Activated CD4-positive, CD25-positive, alpha-beta regulatory T cell treated with anti-CD3 and anti-CD28 coated beads, Interleukin-2, amount 50 U/mL, for 72 hours (primary cell): ENCODE data around the gene RFX7.

Experiments
- DNase-seq: peaks from one replicate; pipeline ENCODE4 v3.0.0; 2021

Gene RFX7

GRCh38 chr15:56244038-56244810 lies 545 bp upstream of the RFX7 start:
- DNase-seq: peak; percentile 30

GRCh38 chr15:56242576-56243162 lies 1.0 kb downstream of the RFX7 start:
- no peak for DNase-seq

DNA sequence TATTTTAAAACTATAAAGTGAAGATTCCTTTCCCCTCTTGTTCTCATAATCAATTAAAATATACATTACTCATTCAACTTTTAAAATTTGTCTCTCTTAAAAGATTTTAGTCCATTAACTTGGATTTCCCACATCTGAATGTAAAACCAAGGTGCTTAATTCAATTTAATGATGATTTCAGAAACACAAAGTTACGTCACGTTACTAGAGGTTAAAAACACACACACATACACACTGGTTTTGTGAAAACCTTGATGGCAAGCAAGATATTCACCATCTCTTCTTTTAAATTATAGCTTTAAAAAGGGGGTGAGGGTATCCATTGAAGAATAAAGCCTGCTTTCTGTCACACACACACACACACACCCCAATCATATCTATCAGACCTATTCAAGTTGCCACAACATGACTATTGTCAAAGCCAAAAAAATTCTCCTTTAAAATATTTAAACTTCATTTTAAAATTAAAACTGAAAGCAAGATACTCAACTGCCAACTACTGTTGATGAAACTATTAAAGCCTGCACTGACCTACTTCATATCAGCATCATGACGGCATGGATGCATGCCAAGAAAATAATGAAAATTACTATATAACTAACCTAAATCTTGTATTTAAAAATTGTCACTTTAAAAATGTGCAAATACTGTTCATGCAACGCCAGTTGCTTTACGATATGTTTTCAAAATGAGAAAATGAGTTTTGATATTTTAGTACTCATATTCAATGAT lies 2.1 kb downstream of the RFX7 start:
- no peak for DNase-seq

GRCh38 chr15:56240390-56240789 lies 3.3 kb downstream of the RFX7 start:
- no peak for DNase-seq

DNA sequence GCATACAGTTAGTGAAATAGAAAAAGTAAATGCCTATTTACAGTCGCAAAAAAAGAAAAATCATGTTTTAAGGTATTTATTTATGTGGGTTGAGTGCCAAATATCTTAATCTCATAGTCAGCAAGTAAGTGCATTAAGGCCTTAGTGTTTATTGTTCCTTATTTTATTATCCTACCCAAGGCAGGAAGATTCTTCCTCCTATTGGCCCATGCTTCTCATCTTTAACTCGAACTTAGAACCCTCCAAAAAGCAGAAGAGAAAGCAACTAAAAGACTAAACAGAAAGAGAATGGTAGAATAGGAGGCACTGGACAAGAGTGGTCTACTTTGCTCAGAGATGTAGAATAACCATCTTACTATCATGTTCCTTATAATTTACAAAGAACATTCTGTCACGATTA lies 7.5 kb downstream of the RFX7 start:
- DNase-seq: no peak

DNA sequence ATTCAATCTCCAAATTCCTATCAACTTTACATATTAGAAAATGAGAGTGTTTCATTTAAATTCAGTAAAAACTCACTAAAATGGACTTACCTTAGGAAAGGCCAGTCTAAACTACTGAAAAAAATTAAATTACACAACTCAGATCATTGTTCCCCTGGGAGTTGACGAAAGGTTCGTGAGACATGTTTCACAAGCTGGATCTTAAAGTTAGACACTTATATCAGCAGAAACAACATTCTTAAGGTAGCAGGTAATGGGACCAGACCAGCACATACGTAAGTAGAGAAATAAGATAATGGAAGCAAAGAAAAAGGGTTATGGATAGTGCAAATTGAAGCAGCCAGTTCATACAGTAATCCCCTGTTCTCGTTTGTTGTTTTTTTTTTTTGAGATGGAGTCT lies 8.9 kb downstream of the RFX7 start:
- no peak for DNase-seq

DNA sequence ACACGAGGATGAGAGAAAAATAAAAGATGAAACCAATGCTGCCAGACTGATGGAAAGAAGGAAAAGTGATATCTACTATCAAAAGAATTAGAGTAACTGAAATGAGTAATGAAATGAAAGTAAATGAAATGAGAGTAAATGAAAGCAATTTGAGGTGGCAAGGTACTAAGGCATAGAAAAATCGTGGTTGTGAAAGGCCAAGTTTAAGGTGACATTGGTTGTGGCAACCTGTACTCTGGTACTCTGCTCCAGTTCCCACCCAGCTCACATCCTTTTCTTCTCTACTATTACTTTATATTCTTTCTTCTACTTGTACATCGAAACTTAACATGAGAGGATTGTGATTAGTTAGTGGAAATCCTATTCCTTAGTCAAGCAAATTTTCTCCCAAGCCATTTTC lies 10.1 kb downstream of the RFX7 start:
- no peak for DNase-seq

- no peak for DNase-seq
These were observed 11.6 kb downstream of the RFX7 start for GRCh38 chr15:56232058-56232457.

DNA sequence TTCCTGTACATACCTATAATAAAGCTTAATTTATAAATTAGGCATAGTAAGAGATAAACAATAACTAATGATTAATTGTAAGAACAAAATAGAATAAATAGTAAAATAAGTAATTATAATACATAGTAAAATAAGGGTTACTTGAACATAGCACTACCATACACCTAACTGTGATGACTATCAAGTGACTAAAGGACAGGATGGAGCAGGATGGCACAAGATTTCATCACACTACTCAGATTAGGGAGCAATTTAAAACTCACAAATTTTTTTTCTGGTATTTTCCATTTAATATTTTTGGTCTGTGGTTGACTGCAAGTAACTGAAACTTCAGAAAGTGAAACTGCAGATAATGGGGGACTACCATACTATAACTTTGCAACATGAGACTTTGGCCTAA lies 14.8 kb downstream of the RFX7 start:
- DNase-seq: no peak

GRCh38 chr15:56228352-56228751 lies 15.3 kb downstream of the RFX7 start:
- DNase-seq: no peak

GRCh38 chr15:56227780-56228179 lies 15.9 kb downstream of the RFX7 start:
- DNase-seq: no peak

DNA sequence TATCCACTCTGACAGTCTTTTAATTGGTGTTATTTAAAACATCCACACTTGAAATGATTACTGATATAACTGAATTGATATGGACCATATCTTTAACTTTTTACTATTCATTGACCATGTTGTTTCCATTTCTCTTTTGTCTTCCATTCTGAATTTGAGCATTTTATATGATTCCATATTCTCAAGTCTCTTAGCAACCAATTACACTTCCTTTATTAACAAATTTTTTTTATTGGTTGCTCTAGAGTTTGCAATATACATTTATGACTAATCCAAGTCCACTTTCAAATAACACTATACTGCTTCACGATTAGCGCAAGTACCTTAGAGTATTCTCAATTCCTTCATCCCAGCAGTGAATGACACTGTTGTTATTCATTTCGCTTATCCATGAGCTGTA lies 16.4 kb downstream of the RFX7 start:
- DNase-seq: no peak

DNA sequence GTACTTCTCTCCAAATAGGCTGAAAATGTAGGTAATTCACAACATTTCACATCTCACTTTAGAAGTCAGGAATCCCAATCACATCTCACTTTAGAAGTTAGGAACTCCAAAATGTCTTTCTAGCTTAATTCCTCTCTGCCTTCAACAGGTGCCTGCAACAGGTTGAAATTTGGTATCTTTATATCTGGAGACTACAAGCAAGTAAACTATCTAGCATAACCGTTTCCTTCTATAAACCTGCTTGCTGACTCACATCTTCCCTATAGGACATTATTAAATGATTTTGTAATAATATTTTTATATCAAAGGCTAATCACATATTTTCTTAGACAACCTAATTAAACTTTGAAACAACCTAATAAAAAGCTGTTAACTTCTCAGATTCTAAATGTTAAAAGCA lies 18.2 kb downstream of the RFX7 start:
- DNase-seq: no peak

DNA sequence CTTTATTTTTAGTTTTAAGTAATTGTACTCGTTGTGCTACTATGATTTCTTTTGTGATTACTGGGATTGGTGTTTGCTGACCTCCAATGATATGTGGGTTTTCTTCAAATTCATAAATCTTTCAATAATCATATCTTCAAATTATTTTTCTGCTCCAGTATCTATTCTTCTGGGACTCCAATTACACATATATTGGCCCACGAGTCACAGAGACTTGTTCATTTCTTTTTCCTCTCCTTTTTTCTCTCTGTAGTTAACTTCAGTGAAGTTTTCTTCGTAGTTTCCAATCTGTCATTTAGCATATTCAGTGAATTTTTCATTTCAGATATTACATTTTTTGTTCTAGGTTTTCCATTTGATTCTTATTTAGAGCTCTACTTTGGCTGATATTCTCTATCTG lies 21.4 kb downstream of the RFX7 start:
- no peak for DNase-seq

DNA sequence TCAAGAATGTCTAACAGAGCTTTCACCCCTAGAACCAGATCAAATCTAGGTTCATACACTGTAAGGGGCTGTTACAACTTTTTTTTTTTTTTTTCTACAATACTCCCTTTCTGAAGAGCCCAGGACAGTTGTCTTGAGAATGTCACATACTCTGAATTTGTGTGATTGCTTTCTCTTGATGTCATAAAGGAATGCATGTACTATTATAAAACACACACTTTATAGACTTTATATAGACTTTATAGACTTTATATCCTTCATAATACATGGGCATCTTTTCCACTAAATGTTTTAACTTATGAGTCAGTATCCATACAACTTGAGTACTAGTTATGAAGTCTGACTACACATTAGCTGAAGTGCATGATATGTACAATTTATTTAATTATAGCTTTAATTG lies 26.3 kb downstream of the RFX7 start:
- DNase-seq: no peak

GRCh38 chr15:56215769-56216168 lies 27.9 kb downstream of the RFX7 start:
- DNase-seq: no peak

GRCh38 chr15:56211960-56212550 lies 31.6 kb downstream of the RFX7 start:
- no peak for DNase-seq

DNA sequence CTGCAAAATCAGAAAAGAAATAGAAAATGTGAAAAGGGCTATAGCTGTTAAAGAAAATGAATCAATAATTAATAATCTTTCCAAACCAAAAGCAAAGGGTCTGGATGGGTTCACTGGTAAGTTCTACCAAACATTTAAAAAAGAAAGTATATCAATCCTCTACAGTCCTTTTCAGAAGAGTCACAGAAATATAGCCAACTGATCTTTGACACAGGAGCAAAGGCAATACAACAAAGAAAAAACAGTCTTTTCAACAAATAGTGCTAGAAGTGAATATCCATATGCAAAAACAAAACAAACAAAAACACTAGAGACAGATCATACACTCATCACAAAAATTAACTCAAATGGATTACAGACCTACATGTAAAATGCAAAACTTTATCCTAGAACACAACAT lies 32.6 kb downstream of the RFX7 start:
- DNase-seq: no peak

DNA sequence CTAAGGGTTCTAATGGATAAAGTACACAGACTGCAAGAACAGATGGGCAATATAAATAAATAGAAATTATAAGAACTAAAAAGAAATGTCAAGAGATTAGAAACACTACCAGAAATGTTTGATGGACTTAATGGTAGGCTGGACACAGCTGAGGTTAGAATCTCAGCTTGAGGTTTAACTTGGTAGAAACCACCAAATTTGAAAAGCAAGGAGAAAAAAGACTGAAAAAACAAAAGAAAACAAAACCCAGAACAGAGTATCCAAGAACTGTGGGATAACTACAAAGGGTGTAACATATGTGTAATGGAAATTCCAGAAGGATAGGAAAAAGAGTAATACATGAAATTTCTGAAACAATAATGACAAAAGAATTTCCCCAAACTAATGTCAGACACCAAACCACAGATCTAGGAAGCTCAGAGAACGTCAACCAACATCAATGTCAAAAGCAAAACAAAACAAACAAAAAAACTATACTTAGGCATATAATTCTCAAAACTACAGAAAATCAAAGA lies 35.0 kb downstream of the RFX7 start:
- DNase-seq: no peak

DNA sequence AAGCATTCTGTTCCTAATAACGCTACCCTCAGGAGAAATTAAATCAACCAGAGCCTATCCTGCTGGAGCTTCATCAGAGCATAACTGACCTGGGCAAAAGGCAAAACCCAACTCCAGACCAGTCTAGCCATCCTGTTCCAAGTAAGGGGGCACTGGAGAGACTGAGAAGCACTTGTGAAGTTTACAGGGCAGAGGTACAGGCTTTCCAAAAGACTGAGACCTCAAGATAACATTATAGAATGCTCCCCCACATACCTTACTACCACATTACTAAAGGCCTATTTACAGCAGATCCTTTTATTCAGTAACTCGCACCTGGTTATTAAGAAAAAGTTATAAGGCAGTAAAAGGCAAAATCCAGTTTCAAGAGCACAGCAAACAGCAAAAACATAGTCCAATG lies 35.5 kb downstream of the RFX7 start:
- no peak for DNase-seq

DNA sequence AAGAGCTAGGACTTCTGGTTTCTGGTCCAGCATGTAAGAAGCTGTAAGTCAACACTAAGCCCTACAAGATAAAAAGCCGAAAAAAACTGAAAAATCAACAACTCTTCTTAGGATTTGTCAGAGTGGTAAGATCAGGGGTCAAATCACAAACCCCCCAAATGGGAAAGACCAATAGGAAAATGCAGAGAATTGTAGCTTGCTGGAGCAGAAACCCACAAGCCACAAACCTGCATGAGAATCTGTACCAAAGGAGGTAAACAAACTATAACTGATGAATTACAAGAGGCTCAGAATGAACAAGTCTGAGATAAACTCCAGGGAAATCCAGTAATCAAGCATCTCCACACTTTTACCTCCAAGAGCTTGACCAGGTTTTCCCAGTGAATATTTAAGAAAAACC lies 36.0 kb downstream of the RFX7 start:
- DNase-seq: no peak

DNA sequence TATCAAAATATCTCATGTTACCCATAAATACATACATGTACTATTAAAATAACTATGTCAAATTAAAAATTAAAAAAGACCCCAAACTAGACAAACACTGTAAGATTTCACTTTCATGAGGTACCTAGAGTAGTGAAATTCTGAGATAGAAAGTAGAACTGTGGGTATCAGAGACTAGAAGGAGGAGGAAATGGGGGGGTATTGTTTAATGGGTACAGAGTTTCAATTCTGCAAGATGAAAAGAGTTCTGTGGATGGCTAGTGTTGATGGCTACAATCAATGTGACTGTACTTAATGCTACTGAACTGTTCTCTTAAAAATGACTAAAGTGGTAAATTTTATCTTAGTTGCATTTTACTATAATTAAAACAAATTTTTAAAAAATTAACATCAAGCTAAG lies 36.6 kb downstream of the RFX7 start:
- DNase-seq: no peak

DNA sequence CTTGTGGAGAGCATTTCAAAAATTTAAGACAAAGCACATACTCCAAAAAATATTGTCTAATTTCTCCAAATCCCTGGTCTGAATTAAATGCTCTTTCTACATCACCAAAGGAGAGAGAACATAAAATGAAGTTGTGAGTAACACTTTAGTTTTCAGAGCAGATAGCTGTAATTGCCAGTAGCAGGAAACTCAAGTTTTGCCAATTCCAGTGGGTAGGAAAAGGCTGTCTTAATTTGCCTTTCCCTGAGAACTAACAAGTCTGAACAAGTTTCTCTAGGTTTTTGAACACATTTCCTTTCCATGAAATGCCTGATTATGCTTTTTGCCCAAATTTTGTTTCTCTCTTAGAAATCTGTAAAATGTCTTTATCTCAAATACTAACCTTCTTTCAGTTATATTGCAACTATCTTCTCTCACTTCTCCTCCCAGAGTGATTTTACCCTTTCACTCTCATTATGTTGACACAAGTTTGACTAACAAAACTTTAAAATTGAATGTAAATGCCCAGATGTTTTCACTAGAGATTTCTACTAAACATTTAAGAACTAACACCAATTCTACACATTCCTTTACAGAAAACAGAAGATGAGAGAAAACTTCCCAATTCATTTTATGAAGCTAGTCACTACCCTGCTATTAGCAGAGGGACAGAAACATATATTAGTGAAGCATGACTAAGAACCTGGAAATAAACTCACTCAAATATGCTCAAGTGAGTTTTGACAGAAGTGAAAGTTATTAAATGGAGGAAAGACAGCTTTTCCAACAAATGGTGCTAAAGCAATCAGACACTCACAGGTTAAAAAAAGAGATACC lies 38.4 kb downstream of the RFX7 start:
- DNase-seq: no peak
